NCI-H510A treated with DMSO at 0.1 percent for 48 hours (cell line): ENCODE measurements around the gene HOXA3.
A peak's percentile ranks its signal among the peaks of the same experiment; 100 is the strongest.

Experiments used
- DNase-seq: peaks from one replicate; lab custom pipeline; 2025; lab: John Stamatoyannopoulos, UW

The HOXA3 gene

DNA sequence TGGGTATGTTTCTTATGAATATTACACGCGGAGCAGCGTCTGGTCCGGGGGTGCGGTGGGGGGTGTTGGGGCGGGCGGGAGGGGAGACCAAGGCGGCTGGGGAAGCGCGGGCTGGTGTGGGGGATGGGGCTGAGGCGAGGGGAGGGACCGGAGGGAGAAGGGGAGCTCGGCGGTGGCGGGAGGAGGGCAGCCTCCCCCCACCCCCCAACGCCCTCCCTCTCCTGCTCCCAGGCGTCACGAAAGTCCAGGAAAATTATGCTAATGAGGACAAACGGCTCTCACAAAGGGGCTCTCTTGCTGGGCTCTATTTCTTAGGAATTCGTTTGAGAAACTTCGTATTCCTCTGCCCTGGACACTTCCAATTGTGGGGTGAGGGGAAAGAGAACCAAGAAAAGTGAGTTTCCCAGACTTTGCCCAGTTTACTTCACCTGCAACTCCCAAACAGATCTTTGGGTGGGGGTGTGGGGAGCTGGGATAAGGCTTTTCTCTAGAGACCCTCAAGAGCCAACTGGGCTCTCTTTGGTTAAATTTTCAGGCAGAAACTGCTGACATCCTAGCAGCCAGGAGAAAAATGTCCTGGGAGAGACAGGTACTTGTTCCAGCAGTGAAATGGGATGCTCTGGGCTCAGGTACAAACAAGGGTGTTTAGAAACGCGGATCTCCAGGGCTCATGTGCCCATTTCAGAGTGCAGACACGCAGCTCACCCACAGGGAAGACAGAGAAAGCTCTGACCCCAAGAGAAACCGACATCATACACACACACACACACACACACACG is 38.2 kb downstream of the HOXA3 start:
- no peak for DNase-seq

DNA sequence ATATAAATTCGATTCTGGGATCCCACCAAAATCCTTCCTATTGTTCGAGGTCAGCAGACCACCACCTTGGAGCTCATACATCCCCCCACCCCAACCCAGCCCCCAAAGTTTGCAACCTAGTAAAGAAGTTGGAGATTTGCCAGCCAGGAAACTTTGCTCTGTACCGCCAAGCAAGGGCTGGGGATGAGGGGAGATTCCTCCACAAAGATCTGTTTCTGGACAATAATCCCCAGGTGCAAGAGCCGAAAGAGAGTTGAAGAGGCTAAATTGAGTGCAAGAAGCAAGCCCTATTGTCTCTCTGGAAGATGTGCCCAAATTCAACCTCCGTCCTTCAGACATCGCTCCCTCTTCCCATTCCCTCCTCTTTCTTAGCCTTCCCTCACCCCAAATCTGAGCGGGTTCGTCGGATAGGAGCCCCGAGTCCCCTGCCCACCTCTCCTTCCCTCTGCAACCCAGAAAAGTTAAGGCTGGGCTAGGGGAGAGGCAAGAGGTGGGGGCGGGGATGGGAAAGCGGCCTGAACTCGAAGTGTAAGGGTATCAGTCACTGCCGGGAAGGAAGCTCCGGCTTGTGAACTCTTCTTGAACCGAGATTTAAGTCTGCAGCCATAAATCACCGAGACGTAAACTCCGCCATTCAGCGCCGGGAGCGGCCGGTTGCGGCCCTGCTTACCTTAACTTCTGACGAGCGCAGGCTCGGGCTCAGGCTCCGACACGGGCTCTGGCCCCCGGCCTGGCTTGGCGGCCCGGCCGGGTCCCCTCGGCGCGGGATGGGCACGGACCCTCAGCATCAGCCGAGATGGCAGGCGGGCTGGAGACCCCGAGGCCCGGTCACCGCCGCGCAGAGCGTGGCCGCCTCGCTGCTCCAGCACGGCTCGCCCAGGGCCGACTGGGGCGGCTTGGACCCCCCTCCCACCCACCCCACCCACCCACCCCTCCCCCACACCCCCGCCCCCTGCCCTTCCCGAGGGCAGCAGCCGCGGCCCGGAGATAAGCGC is 39.1 kb downstream of the HOXA3 start:
- DNase-seq, result no peak

- DNase-seq, result no peak
These were observed 40.0 kb downstream of the HOXA3 start for GRCh38 chr7:27112361-27112760.

DNA sequence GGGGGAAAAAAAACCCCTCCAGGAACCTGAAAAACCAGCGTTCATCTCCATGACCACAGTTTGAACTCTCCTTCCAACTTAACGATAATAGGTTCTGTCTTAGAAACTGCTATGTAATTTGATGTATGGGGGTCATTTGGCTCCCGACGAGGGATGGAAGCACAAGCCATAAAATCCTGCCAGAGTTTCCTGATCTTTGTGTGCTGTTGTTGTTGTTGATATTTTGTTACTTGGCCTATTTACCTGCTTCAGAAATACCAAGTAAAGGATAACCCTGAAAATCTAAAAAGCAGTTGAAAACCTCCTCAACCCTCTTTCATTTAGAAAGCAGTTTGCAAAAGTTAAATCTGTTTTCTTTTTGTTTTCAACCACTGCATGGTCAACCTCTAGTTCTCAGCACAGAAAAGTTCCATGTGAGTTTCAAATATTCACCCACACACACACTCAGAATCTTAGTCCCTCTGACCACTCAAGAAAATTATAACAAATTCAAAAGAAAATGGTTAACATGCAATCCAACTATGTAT is 40.6 kb downstream of the HOXA3 start:
- DNase-seq, result no peak

DNA sequence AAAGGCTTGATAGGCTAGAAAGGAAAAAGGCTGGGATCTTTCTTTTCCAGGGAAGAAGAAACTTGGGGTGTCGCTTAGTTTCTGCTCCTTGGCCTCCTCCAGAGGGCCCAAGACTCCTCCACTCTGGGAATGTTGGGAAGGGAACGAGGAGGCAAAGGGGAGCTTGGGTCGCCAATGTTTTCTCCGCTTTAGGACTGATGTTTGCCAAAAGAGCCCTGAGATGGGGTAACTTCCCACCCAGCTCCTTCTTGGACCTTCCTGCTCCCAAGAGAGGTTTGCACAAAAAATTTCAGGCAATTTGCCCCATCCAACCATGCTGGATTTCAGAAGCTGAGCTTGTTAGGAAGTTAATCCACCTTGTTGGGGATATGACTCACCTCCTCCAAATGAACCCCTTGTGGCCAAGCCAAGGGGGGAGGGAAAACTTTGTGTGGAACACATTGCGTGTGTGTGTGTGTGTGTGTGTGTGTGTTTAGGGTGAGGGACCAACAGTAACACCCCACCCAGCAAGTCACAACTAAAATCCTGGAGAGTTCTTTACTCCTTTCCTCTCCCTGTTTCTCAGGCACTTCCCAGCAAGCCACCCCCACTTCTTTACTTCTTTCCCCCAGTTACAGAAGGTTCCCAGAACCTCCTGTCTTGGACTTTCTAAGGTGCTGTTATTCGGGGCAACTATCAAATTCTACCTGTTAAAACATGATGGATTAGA is 41.2 kb downstream of the HOXA3 start:
- DNase-seq, result no peak

- no peak for DNase-seq
These were observed 42.0 kb downstream of the HOXA3 start for GRCh38 chr7:27110186-27111031.

- DNase-seq, result no peak
These were observed 42.8 kb downstream of the HOXA3 start for GRCh38 chr7:27109466-27110185.

DNA sequence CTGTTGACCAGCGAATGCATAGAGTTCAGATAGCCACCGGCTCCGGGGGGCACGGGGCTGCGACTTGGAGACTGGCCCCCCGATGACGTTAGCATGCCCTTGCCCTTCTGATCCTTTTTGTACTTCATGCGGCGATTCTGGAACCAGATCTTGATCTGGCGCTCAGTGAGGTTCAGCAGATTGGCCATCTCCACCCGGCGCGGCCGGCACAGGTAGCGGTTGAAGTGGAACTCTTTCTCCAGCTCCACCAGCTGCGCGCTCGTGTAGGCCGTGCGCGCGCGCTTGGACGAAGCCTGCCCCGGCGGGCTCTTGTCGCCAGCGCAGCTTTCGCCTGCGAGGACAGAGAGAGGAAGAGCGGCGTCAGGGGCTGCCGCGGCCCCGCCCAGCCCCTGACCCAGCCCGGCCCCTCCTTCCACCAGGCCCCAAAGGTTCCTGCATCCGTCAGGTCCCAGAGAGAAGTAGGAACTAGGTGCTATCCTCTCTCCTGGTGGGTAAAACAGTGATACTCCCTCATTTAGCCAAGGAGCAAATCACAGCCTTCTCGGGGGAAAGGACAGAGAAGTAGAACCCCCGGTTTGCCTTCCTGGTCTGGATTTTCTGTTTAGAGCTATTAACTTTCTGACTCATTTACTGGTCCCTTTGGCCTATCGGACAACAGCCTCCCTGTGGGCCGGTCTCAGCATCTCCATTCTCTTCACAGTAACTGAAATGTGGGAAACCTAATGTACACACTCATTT is 43.8 kb downstream of the HOXA3 start:
- peak; percentile 61 for DNase-seq

DNA sequence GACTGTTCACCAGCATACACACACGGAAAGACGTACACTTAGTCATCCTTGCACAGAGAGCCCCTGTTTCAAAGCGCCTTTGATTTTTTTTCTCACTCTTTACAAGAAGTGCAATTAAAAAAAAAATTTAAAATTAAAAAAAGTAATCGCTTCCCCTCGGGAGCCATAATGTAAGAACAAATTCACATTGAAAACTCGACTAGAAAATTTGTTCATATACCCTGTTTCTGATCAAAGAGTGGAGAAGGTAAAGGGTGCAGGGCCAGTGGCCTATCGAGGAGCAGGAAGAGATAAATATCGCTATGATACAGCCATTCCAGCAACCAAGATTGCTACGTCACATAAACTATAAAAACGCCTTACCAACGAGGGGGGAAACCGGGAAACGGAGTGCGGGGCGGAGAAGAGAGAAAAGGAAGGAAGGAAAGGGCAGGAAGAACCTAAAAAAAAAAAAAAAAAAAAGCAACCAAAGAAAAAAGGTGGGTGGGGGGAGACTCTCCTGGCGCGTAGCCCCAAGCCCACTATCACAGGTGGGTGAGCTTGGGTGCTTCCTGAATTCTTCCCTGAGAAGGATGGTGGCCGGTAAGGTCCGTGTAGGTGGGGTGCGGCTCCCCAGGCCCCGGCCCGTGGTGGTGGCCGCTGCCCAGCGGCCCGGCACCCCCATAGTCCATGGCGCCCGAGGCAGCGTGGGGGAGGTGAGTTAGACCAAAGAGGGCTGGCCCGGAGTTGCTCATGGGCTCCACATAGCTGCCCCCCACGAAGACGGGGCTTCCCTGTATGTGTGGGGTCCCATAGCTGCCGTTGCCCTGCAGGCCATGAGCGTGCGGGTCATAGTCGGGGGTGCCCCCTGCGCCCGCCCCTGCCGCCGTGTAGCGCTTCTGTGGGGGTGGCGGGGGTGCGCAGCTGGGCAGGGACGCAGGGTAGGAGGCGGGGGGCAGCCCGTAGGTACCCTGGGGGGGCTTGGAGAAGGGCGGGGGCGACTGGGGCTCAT is 44.7 kb downstream of the HOXA3 start:
- DNase-seq, result no peak

DNA sequence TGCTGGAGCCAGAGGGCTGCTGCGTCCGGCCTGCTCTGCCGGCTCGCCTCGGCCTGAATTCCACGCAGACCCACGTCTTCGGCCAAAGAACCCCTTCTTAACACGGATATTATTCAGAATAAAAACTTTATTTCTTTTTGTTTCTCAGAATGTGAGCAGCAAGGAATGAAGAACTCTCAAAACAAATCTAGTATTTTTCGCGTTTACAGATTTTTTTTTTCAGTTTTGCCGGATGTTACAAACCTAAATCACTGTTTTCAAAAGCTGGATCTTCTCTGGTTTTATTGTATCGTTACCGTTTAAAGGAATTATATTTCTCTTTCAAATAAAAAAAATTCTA is 45.5 kb downstream of the HOXA3 start:
- DNase-seq, result no peak

DNA sequence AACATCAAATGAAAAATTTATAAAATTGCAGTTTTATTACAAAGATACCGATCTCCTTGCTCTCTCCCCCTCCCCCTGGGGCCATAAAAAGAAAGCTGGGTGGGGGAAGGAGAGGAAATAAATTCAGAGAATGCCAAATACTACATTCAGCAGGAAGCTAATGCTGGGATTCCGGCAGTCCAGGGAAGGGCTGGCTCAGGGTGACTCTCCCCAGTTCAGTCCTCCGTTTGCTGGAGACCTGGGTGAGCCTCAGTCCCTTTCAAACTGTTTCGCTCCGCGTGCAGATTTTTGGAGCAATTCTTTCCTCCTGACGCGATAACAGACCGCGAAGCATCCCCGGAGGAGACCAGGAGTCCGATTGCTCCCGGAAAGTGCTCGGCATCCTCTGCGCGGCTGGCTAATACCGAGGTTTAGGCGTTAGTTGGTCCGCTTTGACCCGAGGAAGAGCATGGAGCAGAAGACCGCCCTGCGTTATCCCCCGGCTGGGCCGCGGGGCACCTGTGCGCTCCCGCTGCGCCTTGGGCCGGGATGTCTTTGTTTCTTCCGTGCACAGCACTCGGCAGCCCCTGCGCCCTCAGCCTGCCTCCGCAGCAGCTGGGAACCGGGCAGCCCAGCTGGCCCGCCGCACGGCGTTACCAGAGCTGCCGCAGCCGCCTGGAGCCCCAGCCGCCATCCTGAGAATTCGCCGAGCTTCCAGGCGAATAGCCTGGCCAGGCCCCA is 46.0 kb downstream of the HOXA3 start:
- no peak for DNase-seq

- DNase-seq, result no peak
These were observed 46.9 kb downstream of the HOXA3 start for GRCh38 chr7:27105301-27106031.

GRCh38 chr7:27104341-27105058 is 47.9 kb downstream of the HOXA3 start:
- DNase-seq, result no peak

- no peak for DNase-seq
These were observed 48.7 kb downstream of the HOXA3 start for GRCh38 chr7:27103489-27104226.

DNA sequence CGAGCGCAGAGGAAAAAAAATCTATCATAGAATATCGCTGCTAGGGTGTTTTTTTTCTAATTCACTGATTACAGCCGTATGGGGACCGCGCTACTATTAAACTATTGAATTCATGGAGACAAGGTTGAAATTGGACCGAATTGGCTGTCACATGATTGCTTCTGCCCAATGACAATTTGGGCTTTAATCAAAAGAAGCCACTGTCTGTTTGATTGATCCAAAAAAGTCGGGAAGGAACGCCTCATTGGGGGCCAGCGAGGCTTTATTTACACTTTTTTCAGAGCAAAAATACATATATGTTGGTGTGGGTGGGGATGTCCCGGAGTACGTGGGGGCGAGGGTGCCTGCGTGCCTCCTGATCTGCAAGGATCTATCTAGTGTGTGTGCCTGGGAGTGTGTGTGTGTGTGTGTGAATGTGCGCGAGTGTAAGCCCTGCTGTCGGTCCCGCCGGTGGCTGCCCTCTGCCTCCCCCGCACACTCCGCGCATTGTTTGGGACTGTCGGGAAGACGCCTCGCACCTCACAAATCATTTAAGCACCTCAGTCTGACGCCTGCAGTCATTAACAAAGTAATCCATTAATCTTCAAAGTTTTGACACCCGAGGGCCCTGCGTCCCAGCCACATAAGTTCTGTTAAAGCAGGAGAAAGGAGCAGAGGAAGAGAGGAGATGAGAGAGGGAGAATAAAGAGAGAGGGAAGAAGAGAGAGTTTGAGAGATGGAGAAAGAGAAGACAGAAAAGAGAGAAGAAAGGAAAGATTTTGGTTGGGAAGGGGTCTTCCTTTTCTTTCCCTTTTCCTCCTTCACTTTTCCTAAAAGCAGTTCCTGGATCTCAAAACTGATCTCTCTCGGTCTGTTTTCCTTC is 49.6 kb downstream of the HOXA3 start, which contains the start of gene HOXA2:
Gene HOXA2, minus strand, starts transcription at position 103 of the 862 bp plus-strand sequence. CDS start 183 bp downstream, outside the sequence.
- DNase-seq, result no peak
